ENCODE data around the gene DNM3.

DNM3 gene

DNA sequence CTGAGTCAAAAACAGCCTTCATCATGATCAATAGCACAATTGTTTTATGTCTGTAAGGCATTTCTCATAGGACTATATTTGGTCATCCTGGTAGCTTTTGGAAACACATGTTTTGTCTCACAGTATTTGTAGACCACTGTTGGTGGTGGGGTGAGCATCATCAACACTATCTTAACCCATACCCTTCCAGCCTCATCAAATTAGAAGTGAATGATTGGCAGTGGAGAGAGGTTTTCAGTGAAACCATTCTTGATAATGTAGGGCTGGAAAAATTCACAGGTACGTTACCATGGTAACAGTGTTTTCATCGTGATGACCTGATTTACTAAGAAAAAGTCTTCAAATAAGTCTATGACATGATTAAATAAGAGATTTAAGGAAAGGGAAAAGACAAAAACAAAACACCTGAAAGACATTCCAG is 533.9 kb downstream of the DNM3 start:
- DNase-seq (ENCODE audit: low read depth), result no peak
- H3K4me3 ChIP-seq (ENCODE audit: low read depth, low read length), result no peak overlapping the region
- TF ChIP-seq MYC (IDR thresholded peaks at IDR 0.05; ENCODE audit: low read depth, low read length) (no peak), CTCF (IDR thresholded peaks at IDR 0.05; ENCODE audit: low read depth, low read length) (no peak), POLR2A (IDR thresholded peaks at IDR 0.05; ENCODE audit: extremely low read depth, insufficient read length) (no peak)
- TF ChIP-seq, protein P1, sequence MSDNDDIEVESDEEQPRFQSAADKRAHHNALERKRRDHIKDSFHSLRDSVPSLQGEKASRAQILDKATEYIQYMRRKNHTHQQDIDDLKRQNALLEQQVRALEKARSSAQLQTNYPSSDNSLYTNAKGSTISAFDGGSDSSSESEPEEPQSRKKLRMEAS (IDR thresholded peaks at IDR 0.05; ENCODE audit: low read depth, low read length), result no peak

DNA sequence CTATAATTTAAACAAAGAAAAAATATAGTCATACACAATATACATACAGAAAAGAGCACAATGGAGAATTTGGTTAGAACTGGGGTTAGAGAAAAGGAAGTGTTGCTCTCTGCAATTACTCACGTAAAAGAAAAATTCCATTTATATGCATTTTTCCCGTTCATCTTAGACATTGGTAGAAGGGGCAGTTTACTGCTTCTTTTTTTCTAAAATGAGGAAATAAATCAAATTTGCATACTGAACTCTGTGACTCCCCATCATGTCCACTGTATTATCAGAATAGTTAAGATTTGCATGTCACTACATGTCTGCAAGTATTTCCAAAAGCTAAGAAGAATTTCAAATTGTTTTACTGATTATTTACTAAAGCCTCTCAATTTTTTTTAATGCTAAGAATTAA is 535.1 kb downstream of the DNM3 start:
- DNase-seq (ENCODE audit: low read depth), result no peak
- H3K4me3 ChIP-seq (ENCODE audit: low read depth, low read length), result no peak overlapping the region
- TF ChIP-seq MYC (IDR thresholded peaks at IDR 0.05; ENCODE audit: low read depth, low read length) (no peak), CTCF (IDR thresholded peaks at IDR 0.05; ENCODE audit: low read depth, low read length) (no peak), POLR2A (IDR thresholded peaks at IDR 0.05; ENCODE audit: extremely low read depth, insufficient read length) (no peak)
- TF ChIP-seq, protein P1 (IDR thresholded peaks at IDR 0.05; ENCODE audit: low read depth, low read length), result no peak

DNA sequence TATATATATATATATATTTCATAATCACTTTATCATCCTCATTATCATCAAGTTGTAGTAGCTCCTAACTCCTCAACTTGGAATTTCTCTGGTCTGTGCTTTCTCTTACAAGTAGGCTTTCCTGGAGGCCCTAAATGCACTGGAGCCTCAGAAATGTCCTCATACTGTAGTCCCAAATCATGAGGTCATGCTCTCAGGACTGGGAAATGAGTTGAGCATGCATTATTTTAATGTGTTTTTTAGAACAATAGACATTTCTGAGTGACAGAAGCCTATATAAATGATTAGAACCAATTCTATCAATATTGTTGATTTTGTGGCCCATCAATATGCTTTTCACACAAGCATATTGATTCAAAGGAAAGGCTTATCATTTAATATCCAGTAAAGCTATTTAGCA is 536.3 kb downstream of the DNM3 start:
- no peak for DNase-seq (ENCODE audit: low read depth)
- H3K4me3 ChIP-seq (ENCODE audit: low read depth, low read length), result no peak overlapping the region
- TF ChIP-seq, protein P1 (IDR thresholded peaks at IDR 0.05; ENCODE audit: low read depth, low read length), result no peak
- TF ChIP-seq POLR2A (IDR thresholded peaks at IDR 0.05; ENCODE audit: extremely low read depth, insufficient read length) (no peak), CTCF (IDR thresholded peaks at IDR 0.05; ENCODE audit: low read depth, low read length) (no peak), MYC (IDR thresholded peaks at IDR 0.05; ENCODE audit: low read depth, low read length) (no peak)

DNA sequence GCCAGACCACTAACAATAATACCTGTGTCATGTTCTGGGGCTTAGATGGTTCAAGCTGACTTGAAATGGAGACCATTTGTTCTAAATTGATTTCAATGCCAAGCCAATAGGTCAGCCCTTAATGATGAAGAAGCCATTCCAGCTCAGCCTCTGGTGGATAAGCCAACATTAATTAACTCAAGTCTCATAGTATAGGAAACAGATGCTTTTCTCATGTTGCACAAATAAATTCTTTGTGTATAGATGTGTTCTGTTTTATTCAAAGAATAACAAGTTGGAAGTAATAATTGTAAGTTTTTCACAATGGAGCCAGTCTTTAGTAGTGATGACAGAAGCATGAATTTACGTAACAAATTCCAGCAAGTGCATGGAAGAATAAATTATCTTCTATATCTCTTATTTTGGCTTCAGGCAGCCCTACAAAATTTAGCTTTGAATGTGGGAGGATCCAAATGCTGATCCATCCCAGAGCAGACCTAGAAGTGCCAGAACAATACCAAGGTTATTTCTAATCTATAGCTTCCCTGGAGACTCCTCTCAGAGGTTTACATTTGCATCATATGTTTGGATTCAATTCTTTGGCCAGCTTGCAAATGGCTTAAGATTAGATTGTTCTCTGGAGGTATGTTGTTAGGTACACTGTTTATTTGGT is 536.9 kb downstream of the DNM3 start:
- H3K4me3 ChIP-seq (ENCODE audit: low read depth, low read length), result no peak overlapping the region
- no peak for DNase-seq (ENCODE audit: low read depth)
- TF ChIP-seq POLR2A (IDR thresholded peaks at IDR 0.05; ENCODE audit: extremely low read depth, insufficient read length) (no peak), MYC (IDR thresholded peaks at IDR 0.05; ENCODE audit: low read depth, low read length) (no peak), CTCF (IDR thresholded peaks at IDR 0.05; ENCODE audit: low read depth, low read length) (no peak)
- TF ChIP-seq, protein P1 (IDR thresholded peaks at IDR 0.05; ENCODE audit: low read depth, low read length), result no peak

DNA sequence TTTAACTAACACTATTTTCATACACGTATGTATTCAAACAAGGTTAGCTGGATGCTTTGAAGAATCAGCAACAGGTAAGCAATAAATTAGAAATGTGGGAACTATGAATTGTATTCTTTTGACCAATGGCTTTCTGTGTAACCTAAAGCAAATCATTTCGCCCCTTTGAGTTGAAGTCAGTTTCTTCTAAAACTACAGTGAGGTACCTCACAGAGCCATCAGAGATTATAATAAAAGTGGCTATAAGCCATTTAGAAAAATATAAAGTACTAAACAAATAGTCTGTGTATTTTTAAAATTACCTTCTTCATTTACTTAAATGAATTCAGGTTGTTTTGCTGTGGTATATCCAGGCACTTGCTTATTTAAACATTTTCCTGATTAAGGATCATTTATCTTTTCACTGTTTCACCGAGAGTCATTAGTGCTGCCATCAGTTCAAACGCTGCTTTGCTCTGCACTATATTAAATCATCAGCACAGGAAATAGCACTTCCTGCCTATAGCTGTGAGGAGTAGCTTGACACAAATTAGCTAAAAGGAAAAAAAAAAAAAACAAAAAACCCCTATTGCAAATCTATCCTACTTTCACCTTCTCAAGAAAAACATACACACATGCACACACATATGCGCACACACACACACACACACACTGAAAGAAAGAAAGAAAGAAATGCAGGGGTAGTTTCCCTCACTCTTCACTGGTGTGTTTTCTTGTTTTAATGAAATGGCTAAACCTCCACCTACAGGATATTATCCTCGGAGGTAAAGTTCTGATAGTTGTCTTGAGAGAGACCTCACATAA is 539.3 kb downstream of the DNM3 start:
- TF ChIP-seq MYC (IDR thresholded peaks at IDR 0.05; ENCODE audit: low read depth, low read length), result no peak
- DNase-seq (ENCODE audit: low read depth), result no peak
- no peak overlapping the region for H3K4me3 ChIP-seq (ENCODE audit: low read depth, low read length)

GRCh38 chr1:172381946-172382345 is 540.6 kb downstream of the DNM3 start:
- TF ChIP-seq MYC (IDR thresholded peaks at IDR 0.05; ENCODE audit: low read depth, low read length) (no peak), POLR2A (IDR thresholded peaks at IDR 0.05; ENCODE audit: extremely low read depth, insufficient read length) (no peak), CTCF (IDR thresholded peaks at IDR 0.05; ENCODE audit: low read depth, low read length) (no peak)
- TF ChIP-seq, protein P1 (IDR thresholded peaks at IDR 0.05; ENCODE audit: low read depth, low read length), result no peak
- no peak for DNase-seq (ENCODE audit: low read depth)
- no peak overlapping the region for H3K4me3 ChIP-seq (ENCODE audit: low read depth, low read length)
